ENCODE data around the gene KRTAP4-1.
"Not testable (repeated sequence)": the region's sequence is repeated elsewhere in the genome, so short reads cannot be mapped to it uniquely, and the experiment has no call there.

Gene KRTAP4-1
- total RNA-seq: 0 reads per million in 2 experiments

GRCh38 chr17:41184480-41184961 lies at the start of gene KRTAP4-1:
Gene KRTAP4-1, minus strand, starts transcription at chr17:41184911. Its CDS starts 57 bp downstream, at chr17:41184854.
- DNase-seq (ENCODE audit: low read depth): no peak

GRCh38 chr17:41232399-41233105 lies 47.8 kb upstream of the KRTAP4-1 start, which contains the start of gene KRTAP9-3:
Gene KRTAP9-3, plus strand, starts transcription at chr17:41232449. Its CDS starts 53 bp downstream, at chr17:41232502.
- not testable (repeated sequence) for DNase-seq (ENCODE audit: low read depth)

GRCh38 chr17:41231731-41232130 lies 47.0 kb upstream of the KRTAP4-1 start:
- no peak for DNase-seq (ENCODE audit: low read depth)

GRCh38 chr17:41230094-41230493 lies 45.4 kb upstream of the KRTAP4-1 start:
- no peak for DNase-seq (ENCODE audit: low read depth)

- DNase-seq (ENCODE audit: low read depth): not testable (repeated sequence)
These were observed 41.9 kb upstream of the KRTAP4-1 start, which contains the start of gene KRTAP9-2 for GRCh38 chr17:41226598-41227095. Gene KRTAP9-2, plus strand, starts transcription at chr17:41226648. Its CDS starts 7 bp downstream, at chr17:41226655.

- no peak for DNase-seq (ENCODE audit: low read depth)
These were observed 41.3 kb upstream of the KRTAP4-1 start for GRCh38 chr17:41226051-41226450.

GRCh38 chr17:41223821-41224220 lies 39.1 kb upstream of the KRTAP4-1 start:
- no peak for DNase-seq (ENCODE audit: low read depth)

GRCh38 chr17:41215681-41216080 lies 31.0 kb upstream of the KRTAP4-1 start:
- no peak for DNase-seq (ENCODE audit: low read depth)

- DNase-seq (ENCODE audit: low read depth): no peak
These were observed 27.9 kb upstream of the KRTAP4-1 start for GRCh38 chr17:41212524-41213169.

- no peak for DNase-seq (ENCODE audit: low read depth)
These were observed 27.2 kb upstream of the KRTAP4-1 start for GRCh38 chr17:41211845-41212466.

- no peak for DNase-seq (ENCODE audit: low read depth)
These were observed 14.8 kb upstream of the KRTAP4-1 start for GRCh38 chr17:41199421-41200078.

GRCh38 chr17:41196068-41196467 lies 11.4 kb upstream of the KRTAP4-1 start:
- DNase-seq (ENCODE audit: low read depth): no peak

- DNase-seq (ENCODE audit: low read depth): no peak
These were observed 5.6 kb upstream of the KRTAP4-1 start for GRCh38 chr17:41190328-41190727.

- DNase-seq (ENCODE audit: low read depth): not testable (repeated sequence)
These were observed 5.2 kb upstream of the KRTAP4-1 start, which contains the start of gene KRTAP9-1 for GRCh38 chr17:41189837-41190318. Gene KRTAP9-1, plus strand, starts transcription at chr17:41189887. Its CDS starts 0 bp downstream, at chr17:41189887.

- no peak for DNase-seq (ENCODE audit: low read depth)
These were observed 2.2 kb upstream of the KRTAP4-1 start for GRCh38 chr17:41186872-41187271.

GRCh38 chr17:41185001-41185400 lies 290 bp upstream of the KRTAP4-1 start:
- DNase-seq (ENCODE audit: low read depth): no peak

GRCh38 chr17:41178843-41179616 lies 5.7 kb downstream of the KRTAP4-1 start:
- no peak for DNase-seq (ENCODE audit: low read depth)

GRCh38 chr17:41178341-41178740 lies 6.4 kb downstream of the KRTAP4-1 start:
- DNase-seq (ENCODE audit: low read depth): no peak

- DNase-seq (ENCODE audit: low read depth): no peak
These were observed 6.9 kb downstream of the KRTAP4-1 start, which contains the start of gene KRTAP4-2 for GRCh38 chr17:41177727-41178271. Gene KRTAP4-2, minus strand, starts transcription at chr17:41178221. Its CDS starts 57 bp downstream, at chr17:41178164.

- no peak for DNase-seq (ENCODE audit: low read depth)
These were observed 7.8 kb downstream of the KRTAP4-1 start for GRCh38 chr17:41176744-41177387.

Measured in T follicular helper cell (primary cell).